Iris pigment epithelial cell (primary cell): ENCODE data around the gene RAI14.

Source experiments
- DNase-seq: peaks from one replicate; pipeline ENCODE4 v3.0.0-alpha.2; 2011; ENCODE audit warnings: low read depth

The RAI14 gene

GRCh38 chr5:34854459-34855174 is 198.5 kb downstream of the RAI14 start:
- peak; percentile 24 for DNase-seq

- peak; percentile 31 for DNase-seq
These were observed 201.0 kb downstream of the RAI14 start for GRCh38 chr5:34857161-34857560.

DNA sequence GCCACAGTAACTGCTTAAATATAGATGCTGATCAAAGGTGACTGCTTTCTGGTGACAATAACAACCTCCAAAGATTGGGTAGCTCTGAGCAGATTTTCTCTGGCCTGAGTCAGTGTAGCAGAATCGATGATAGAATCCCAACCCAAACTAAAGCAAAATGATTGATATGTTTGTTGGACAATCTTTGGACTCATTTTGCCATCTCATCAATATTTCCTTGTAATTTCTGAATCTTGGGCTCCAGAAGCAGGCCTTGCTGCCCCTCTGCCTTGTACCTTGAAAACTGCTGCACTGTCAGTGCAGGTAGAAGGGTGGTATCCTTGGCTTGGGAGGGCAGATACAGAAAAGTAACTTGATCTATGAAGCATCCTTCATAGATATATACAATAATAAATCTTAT is 201.8 kb downstream of the RAI14 start:
- DNase-seq: no peak

DNA sequence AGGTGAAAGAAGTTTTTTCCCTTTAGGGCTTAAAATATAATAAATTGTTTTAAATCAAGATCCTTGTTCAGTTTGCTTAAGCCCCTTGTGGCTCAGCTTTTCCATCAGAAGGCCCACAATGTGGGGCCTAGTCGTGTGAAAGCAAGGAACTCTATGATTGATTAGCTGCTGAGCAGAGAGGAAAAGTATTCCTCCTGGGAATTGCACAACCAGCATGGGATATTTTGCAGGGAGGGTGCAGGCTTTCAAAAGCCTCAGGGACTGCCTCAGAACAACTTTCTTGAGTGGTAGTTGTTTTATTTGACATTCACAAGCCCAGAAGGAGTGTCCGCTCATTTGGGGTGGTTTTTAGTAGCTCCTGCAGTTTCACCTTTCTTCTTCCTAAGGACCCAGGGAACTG is 202.7 kb downstream of the RAI14 start:
- no peak for DNase-seq

DNA sequence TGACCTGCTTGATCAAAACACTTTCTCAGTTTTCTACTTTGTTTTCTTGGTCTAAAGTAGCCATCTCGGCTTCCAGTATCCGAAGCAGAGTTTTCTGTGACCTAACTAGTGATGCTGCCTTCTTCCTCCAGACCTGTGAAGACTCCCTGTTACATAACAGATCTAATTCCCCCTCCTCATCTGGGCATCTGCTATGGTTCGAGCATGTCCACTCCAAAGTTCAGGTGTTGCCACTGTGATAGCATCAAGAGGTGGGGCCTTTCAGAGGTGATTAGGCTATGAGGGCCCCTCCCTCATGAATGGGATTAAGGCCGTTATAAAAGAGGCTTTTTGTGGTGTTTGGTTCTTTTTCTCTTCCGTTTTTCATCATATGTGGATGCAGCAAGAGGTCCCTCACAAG is 203.1 kb downstream of the RAI14 start:
- DNase-seq: no peak

DNA sequence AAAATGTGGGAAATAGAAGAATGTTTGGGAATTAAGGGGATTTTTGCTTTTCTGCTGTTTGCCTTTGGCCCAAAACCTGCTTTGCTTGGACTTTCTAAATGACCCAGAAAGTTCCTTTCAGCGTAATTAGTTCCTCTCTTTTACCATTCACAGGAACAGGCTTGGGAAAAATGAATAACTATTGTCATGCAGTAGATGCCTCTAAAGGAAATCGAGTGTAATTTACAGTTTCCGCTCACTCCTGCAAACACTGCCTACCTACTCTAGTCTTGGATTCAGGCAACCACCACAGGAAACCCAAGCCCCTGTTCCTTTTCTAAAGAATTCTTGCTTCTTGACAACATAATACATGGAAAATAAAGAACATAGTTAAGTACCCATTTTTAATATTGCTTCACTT is 207.8 kb downstream of the RAI14 start:
- DNase-seq: no peak

DNA sequence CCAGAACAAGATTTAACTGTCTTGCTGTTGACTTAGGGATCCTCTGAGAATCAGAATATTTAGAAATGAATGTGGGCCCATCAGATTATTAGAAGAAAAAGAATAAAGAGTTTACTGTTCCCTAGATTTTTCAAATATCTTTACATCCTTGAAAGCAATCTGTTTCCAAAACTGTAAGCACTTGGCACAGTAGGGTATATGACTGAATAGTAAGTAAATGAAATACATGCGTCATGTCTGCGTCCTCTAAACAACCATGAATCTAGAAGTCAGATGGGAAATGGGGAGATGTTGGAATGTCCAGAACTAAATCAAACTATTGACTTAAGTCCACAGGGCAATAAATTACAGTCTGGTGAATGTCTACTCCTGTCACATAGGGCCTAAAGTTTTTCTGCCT is 209.0 kb downstream of the RAI14 start:
- no peak for DNase-seq

DNA sequence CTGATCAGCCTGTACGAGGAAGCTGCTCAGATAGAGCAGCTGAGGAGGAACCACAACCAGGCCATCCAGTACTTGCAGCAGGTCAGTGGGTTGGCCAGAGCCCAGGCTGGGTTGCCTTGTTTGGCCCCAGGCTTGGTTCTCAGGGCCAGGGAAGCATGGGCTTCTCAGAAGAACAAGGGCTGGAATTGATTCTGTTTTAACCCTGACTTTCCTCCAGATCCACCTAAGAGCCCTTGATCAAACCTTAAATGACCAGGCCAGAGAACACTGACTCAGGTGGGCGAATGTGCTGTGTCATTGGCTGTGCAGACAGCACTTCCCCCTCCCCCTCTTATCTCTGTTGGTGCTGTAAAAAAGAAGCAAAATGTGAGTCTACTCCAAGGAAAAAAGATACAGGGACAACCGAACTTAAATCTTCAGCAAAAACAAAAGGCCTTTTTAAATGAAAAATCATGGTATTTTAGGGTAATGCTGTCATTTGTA is 210.9 kb downstream of the RAI14 start:
- no peak for DNase-seq

- no peak for DNase-seq
These were observed 211.5 kb downstream of the RAI14 start for GRCh38 chr5:34867660-34868059.

- no peak for DNase-seq
These were observed 212.7 kb downstream of the RAI14 start for GRCh38 chr5:34868791-34869190.

GRCh38 chr5:34869256-34869655 is 213.1 kb downstream of the RAI14 start:
- no peak for DNase-seq

DNA sequence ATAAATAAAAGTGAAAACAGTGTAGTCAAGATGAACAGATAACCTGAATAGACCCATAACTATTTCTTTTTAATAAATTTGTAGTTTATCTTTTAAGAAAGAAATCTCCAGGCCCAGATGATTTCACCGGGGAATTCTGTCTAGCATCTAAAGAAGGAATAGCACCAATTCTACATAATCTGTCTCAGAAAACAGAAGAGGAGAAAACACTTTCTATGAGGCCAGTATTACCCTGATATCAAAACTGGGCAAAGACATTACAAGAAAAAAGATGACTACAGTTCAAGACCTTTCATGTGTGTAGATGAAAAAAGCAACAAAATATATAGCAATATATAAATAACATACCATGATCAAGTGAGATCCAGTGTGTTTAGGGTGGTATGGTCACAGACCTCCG is 214.3 kb downstream of the RAI14 start:
- no peak for DNase-seq

GRCh38 chr5:34876275-34876674 is 220.1 kb downstream of the RAI14 start:
- no peak for DNase-seq

DNA sequence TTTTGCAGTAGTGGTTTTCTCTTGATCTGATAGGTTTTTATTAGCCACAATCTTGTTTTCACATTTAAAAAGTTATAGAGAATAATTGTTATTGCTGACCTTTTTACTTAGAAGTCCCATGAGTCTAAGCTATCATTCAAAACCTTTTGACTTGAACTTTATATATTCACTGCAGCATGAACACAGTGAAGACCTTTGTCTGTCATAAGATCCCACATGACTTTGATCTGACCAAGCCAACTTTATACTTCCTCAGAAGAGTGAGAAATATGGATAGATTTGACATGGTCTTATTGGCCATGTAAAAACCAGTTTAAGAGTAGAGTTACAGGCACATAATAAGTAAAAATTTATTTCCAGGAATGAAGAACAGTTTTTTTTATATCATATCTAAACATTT is 225.1 kb downstream of the RAI14 start:
- DNase-seq: no peak
